GM12873 (cell line): ENCODE data around the gene SPI1.
A peak's percentile ranks its signal among the peaks of the same experiment; 100 is the strongest.

ENCODE experiments used
- TF ChIP-seq, protein P1 (sequence below): IDR thresholded peaks from 2 replicates; pipeline ENCODE4 v1.5.1; 2012; ENCODE audit warnings: low read depth, mild to moderate bottlenecking, moderate library complexity, low read length, control low read depth; ENCODE audit not compliant: insufficient read depth; ENCODE audit errors: missing control alignments

The SPI1 gene

DNA sequence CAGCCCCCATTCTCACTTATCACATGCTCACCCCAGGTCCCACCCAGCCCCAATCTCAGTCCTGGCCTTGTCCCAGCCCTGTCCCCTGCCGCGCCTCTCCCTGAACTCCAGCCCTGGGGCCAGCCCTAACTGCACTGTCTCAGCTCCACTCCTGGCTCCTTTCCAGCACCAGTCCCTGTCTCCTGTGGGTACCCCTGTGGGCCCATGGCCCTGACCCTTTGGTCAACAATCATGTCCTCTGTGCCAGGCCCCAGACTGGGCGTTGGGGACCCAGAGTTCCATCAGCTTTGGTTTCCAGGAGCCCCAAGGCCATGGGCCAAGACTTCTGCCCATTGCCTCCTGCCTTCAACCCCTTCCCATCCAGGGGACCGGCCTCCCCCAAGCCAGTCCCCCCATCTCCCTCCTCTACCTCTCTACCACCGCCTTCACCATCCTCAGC lies 757 bp downstream of the SPI1 start:
- TF ChIP-seq, protein P1, sequence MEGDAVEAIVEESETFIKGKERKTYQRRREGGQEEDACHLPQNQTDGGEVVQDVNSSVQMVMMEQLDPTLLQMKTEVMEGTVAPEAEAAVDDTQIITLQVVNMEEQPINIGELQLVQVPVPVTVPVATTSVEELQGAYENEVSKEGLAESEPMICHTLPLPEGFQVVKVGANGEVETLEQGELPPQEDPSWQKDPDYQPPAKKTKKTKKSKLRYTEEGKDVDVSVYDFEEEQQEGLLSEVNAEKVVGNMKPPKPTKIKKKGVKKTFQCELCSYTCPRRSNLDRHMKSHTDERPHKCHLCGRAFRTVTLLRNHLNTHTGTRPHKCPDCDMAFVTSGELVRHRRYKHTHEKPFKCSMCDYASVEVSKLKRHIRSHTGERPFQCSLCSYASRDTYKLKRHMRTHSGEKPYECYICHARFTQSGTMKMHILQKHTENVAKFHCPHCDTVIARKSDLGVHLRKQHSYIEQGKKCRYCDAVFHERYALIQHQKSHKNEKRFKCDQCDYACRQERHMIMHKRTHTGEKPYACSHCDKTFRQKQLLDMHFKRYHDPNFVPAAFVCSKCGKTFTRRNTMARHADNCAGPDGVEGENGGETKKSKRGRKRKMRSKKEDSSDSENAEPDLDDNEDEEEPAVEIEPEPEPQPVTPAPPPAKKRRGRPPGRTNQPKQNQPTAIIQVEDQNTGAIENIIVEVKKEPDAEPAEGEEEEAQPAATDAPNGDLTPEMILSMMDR, result no peak

DNA sequence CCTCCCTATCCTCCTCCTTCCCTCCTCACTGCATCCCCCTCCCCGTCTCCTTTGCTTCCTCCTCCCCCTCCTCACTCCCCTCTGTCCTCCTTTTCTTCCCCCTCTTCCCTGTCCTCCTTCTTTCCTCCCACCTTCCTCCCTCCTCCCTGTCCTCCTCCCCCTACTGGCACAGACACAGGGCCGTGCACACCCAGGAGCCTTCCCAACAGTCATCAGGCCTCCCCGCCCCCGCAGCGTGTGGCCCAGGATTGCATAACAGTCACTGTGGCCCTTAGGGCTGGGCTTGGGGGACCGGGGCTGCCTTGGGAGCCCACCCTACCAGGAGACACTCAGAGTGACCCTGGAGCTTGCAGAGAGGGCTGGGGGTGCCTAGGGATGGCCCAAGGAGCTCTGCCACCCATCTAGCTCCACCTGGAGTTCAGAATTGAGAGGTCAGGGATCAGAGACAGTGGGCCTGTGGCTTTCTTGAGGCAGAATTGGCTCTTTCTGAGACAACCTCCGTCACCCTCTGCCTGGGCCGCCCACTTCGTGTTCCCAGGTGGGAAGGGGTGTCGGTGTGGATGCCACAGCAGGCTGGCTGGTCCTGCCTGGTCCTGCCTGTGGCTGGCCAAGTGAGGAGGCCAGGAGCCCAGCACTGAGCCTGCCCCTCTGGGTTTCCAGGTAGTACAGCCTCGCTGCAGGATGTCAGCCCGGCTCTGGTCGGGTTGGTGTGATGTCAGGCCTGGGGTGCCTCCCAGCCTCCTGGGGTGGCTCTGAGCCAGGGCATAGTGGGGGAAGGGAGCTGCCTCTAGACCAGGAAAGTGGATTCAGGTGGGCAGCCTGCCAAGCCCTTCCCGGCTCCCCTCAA lies 1.6 kb downstream of the SPI1 start:
- TF ChIP-seq, protein P1, result peak; percentile 29

DNA sequence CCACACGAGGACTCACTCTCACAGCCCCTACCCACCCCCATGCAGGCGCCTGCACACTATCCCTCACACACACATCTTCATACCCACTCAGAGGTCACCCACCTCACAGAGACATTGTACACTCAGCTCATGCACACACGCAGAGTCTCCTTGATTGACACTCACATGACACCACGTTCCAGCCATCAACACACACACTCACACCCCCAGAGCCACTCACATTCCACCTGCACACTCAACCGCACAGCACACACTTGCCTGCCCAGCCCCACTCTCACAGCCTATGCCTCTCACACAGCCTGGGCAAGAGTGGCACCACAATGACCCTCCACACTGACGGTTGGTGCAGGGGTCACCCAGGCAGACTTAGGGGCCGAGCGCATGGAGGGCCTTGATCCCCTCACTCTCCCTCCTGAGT lies 2.2 kb downstream of the SPI1 start:
- TF ChIP-seq, protein P1, result no peak

DNA sequence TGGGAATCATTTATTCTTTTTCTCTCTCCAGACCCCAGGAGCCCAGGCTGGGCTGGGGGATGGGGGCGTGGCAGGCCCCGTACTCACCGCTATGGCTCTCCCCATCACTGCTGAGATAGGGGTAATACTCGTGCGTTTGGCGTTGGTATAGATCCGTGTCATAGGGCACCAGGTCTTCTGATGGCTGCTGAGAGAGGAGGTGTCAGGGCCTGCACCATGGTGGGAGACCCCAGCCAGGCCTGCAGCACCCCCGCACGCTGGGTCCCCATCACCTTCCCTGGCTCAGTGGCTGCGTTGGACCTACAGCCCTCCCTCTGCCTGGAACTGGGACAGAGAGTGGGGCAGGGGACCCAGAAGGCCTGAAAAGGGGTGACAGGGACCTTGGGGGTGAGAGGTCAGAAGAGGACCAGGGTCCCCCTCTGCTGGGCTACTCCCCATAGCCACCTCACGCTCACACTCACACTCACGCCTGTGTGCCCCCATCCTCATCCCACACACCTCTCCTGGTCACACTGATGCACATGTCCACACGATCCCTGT lies 2.7 kb downstream of the SPI1 start:
- TF ChIP-seq, protein P1, result no peak

DNA sequence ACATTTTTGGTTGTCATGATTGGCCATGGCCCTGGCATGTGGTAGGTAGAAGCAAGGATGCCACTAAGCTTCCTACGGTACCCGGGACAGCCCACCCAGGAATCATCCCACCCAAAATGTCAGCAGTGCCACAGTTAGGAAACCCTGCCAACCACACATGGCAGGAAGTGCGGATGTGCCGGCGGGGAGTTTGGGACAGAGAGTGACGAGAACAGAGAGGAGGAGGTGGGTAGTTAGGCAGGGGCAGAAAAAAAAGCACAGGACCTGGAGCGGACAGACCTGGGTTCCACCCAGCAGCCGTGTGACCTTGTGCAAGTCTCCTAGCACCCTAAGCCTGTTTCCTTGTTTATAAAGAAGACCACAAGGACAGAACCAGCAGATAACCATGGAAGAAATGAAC lies 3.3 kb downstream of the SPI1 start:
- TF ChIP-seq, protein P1, result no peak

DNA sequence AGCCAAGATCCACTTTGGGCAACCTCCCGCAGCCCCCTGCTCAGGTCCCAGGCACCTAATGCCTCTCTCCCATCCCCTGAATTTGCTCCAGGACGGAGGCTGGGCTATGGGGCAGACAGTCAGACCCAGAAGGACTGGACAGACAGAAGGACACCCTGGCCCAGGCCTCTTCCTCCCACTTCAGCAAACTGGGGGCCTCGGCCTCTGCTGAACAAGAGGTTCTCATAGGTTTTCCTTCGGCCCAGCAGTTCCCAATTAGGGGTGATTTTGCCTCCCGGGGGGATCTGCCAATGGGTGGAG lies 3.7 kb downstream of the SPI1 start:
- TF ChIP-seq, protein P1, result no peak

DNA sequence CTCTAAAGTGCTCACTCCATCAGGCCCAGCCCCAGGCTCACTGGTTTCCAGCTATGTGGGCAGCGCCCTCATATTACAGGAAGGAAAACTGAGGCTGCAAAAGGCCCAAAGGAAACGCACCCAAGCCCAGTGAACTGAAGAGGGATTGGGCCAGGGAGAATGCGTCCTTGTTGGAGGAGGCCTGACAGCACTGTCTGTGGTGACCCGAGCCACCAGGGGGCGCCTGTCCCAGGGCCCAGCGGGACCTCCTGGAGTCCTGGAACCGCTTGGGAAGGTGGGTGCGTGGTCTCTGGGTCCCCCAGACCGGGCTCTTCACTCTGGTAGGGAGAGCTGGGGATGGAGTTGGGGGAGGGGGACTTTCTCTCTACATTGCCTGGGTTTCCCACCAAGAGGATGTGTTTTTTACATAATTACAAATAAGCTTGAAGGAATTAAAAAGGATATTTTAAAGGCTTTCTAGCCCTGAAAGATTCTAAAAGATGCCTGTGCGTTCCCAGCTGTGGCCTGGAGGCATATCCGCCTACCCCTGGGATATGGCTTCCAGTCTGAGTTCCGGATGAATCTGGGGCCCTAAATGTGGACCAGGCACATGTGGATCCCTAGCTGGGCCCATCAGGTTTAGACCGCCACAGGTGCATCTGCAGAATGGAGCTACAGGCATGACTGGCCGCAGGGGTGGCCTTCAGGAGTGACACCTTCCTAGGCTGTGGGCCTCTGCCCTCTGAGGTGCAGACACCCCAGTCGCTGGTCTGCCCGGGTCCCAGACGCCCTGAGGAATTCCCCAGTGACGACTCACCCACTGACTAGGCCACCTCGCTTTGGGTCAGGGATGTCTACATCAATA lies 4.2 kb downstream of the SPI1 start:
- TF ChIP-seq, protein P1, result peak; percentile 98
